H1 (cell line): ENCODE results near the gene TNFAIP8. TPM values are rescaled to one million over a fixed set of nuclear protein-coding genes. Genes with fewer than 3 reads are reported as not detected.

Experiments used
- CTCF ChIA-PET: fragments of 300-600 bp; sonication (Branson Sonifier 250); formaldehyde crosslinking; loops from one replicate; lab custom pipeline; 2021; ENCODE audit not compliant: partially characterized antibody; lab: Charles Lee
- POLR2A ChIA-PET: fragments of 300-600 bp; sonication (Branson Sonifier 250); formaldehyde crosslinking; loops from one replicate; lab custom pipeline; 2021; ENCODE audit warnings: inconsistent platforms; ENCODE audit not compliant: partially characterized antibody; lab: Charles Lee
- DNase-seq, 2 experiments: peaks; one replicate each; pipeline versions ENCODE4 v3.0.0 to v3.0.0-alpha.2; 2010 to 2022; ENCODE audit warnings: low spot score in 2 of 2, low read depth in 1 of 2, mixed read lengths in 1 of 2
- FAIRE-seq: peaks from 2 replicates; lab custom pipeline; 2011; peaks lifted over from hg19 to GRCh38; lab: Jason Lieb, UNC
- H2AFZ ChIP-seq: 2 replicates; pipeline ENCODE4 v1.8.1; 2012; ENCODE audit warnings: low read length, inconsistent platforms
- H2AK5ac ChIP-seq: 2 replicates; pipeline ENCODE4 v1.6.1; 2013; ENCODE audit warnings: low read depth, low read length
- H2BK120ac ChIP-seq: replicated peaks from 2 replicates; pipeline ENCODE3; 2013; ENCODE audit warnings: low read depth, low read length, inconsistent platforms
- H2BK12ac ChIP-seq: 2 replicates; pipeline ENCODE4 v1.6.1; 2013; ENCODE audit warnings: low read depth, low read length
- H2BK15ac ChIP-seq: 2 replicates; pipeline ENCODE4 v1.6.1; 2013; ENCODE audit warnings: low read length
- H2BK20ac ChIP-seq: 2 replicates; pipeline ENCODE4 v1.6.1; 2013; ENCODE audit warnings: low read length
- H2BK5ac ChIP-seq: 2 replicates; pipeline ENCODE4 v1.6.1; 2013; ENCODE audit warnings: low read depth, low read length
- H3K14ac ChIP-seq: 2 replicates; pipeline ENCODE4 v1.6.1; 2013; ENCODE audit warnings: inconsistent platforms; ENCODE audit not compliant: insufficient read length
- H3K18ac ChIP-seq: 2 replicates; pipeline ENCODE4 v1.6.1; 2013; ENCODE audit warnings: low read length; ENCODE audit errors: extremely low read depth
- H3K23ac ChIP-seq: 2 replicates; pipeline ENCODE4 v1.6.1; 2013; ENCODE audit warnings: inconsistent platforms; ENCODE audit not compliant: insufficient read length
- H3K23me2 ChIP-seq: 2 replicates; pipeline ENCODE4 v1.6.1; 2013; ENCODE audit warnings: low read depth, low read length
- H3K27ac ChIP-seq: 2 replicates; pipeline ENCODE4 v1.6.1; 2011; ENCODE audit warnings: low read depth, low read length, inconsistent platforms
- H3K27me3 ChIP-seq, 4 experiments: replicated peaks in 1 of 4; 1 replicate in 1 of 4; 2 replicates in 3 of 4; pipeline versions ENCODE4 v1.6.1 to v1.8.1; 2011 to 2013; ENCODE audit warnings: low read length in 3 of 4, mild to moderate bottlenecking in 3 of 4, inconsistent platforms in 2 of 4, mixed read lengths in 2 of 4, moderate library complexity in 1 of 4; ENCODE audit not compliant: control insufficient read depth in 3 of 4, insufficient read depth in 3 of 4; ENCODE audit errors: extremely low read depth in 1 of 4
- H3K36me3 ChIP-seq, 4 experiments: 2 replicates each; pipeline versions ENCODE4 v1.6.1 to v1.8.1; 2011 to 2013; ENCODE audit warnings: mild to moderate bottlenecking in 4 of 4, low read length in 3 of 4, moderate library complexity in 2 of 4, control low read depth in 1 of 4, inconsistent platforms in 1 of 4; ENCODE audit not compliant: insufficient read depth in 4 of 4, control insufficient read depth in 2 of 4
- H3K4ac ChIP-seq: replicated peaks from 2 replicates; pipeline ENCODE3; 2013; ENCODE audit warnings: low read length, low read depth, mixed read lengths, inconsistent platforms; ENCODE audit not compliant: insufficient read length
- H3K4me1 ChIP-seq, 4 experiments: replicated peaks in 1 of 4; 1 replicate in 1 of 4; 2 replicates in 3 of 4; pipeline versions ENCODE4 v1.6.1 to v1.8.1; 2011 to 2013; ENCODE audit warnings: low read length in 3 of 4, inconsistent platforms in 2 of 4, mixed read lengths in 1 of 4; ENCODE audit not compliant: insufficient read depth in 4 of 4, control insufficient read depth in 3 of 4
- H3K4me2 ChIP-seq, 2 experiments: 2 replicates each; pipeline versions ENCODE4 v1.6.1 to v1.8.1; 2011 to 2013; ENCODE audit warnings: low read depth in 2 of 2, low read length in 2 of 2, control low read depth in 1 of 2, inconsistent platforms in 1 of 2, mild to moderate bottlenecking in 1 of 2; ENCODE audit not compliant: insufficient read depth in 1 of 2
- H3K4me3 ChIP-seq, 4 experiments: fragments of 200-600, 300-600 bp in 1 of 4; sonication (generic), shearing (Covaris generic), sonication (Bioruptor Twin) in 1 of 4; 2 replicates each; pipeline versions ENCODE4 v1.5.1 to v1.8.1; 2011 to 2016; ENCODE audit warnings: low read length in 4 of 4, low read depth in 3 of 4, control low read depth in 2 of 4, inconsistent platforms in 2 of 4, mild to moderate bottlenecking in 2 of 4, mixed read lengths in 1 of 4, moderate library complexity in 1 of 4; ENCODE audit not compliant: insufficient read depth in 2 of 4; ENCODE audit errors: extremely low read depth in 1 of 4
- H3K56ac ChIP-seq: replicated peaks from 2 replicates; pipeline ENCODE3; 2013; ENCODE audit warnings: low read depth, mild to moderate bottlenecking, mixed read lengths, low read length, inconsistent platforms; ENCODE audit not compliant: insufficient read length
- H3K79me1 ChIP-seq: 2 replicates; pipeline ENCODE4 v1.6.1; 2013; ENCODE audit warnings: low read depth, low read length, control low read depth
- H3K79me2 ChIP-seq, 2 experiments: 2 replicates each; pipeline versions ENCODE4 v1.6.1 to v1.8.1; 2012 to 2013; ENCODE audit warnings: low read length in 2 of 2, mild to moderate bottlenecking in 2 of 2, inconsistent platforms in 1 of 2; ENCODE audit not compliant: insufficient read depth in 2 of 2, control insufficient read depth in 1 of 2
- H3K9ac ChIP-seq, 4 experiments: replicated peaks in 1 of 4; 1 replicate in 1 of 4; 2 replicates in 3 of 4; pipeline versions ENCODE4 v1.6.1 to v1.8.1; 2011 to 2013; ENCODE audit warnings: low read depth in 3 of 4, low read length in 3 of 4, control low read depth in 2 of 4, mild to moderate bottlenecking in 2 of 4, moderate library complexity in 2 of 4, inconsistent platforms in 1 of 4; ENCODE audit errors: extremely low read depth in 1 of 4
- H3K9me3 ChIP-seq, 2 experiments: 2 replicates each; pipeline versions ENCODE4 v1.6.1 to v1.8.1; 2012 to 2013; ENCODE audit warnings: mild to moderate bottlenecking in 2 of 2, moderate library complexity in 2 of 2, control low read depth in 1 of 2, inconsistent platforms in 1 of 2, low read depth in 1 of 2, low read length in 1 of 2, mixed read lengths in 1 of 2; ENCODE audit not compliant: insufficient read depth in 2 of 2
- H4K20me1 ChIP-seq, 2 experiments: replicated peaks in 1 of 2; 2 replicates each; pipeline versions ENCODE3 to v1.8.1; 2011 to 2013; ENCODE audit warnings: inconsistent platforms in 2 of 2, low read length in 2 of 2, mild to moderate bottlenecking in 1 of 2; ENCODE audit not compliant: insufficient read depth in 2 of 2, control insufficient read depth in 1 of 2
- H4K5ac ChIP-seq: 2 replicates; pipeline ENCODE4 v1.6.1; 2013; ENCODE audit warnings: low read length, low read depth, mixed read lengths, inconsistent platforms; ENCODE audit not compliant: insufficient read length
- H4K8ac ChIP-seq: 2 replicates; pipeline ENCODE4 v1.8.0; 2013; ENCODE audit warnings: mild to moderate bottlenecking, moderate library complexity, low read length, inconsistent platforms; ENCODE audit not compliant: insufficient read depth; ENCODE audit errors: extremely low read depth
- H4K91ac ChIP-seq: replicated peaks from 2 replicates; pipeline ENCODE3; 2013; ENCODE audit warnings: low read length, mixed read lengths, inconsistent platforms; ENCODE audit not compliant: insufficient read length
- CBX8 ChIP-seq: fragments of 300-800, 300-1000 bp; sonication (generic); IDR thresholded peaks from 2 replicates; pipeline ENCODE4 v1.7.1; 2016; ENCODE audit warnings: low read depth, low read length, borderline replicate concordance
- EZH2 ChIP-seq: fragments of 200-600 bp; sonication (generic); IDR thresholded peaks from 2 replicates; pipeline ENCODE4 v1.7.1; 2012; ENCODE audit warnings: low read depth, mild to moderate bottlenecking, moderate library complexity, low read length, inconsistent platforms; ENCODE audit not compliant: severe bottlenecking
- POLR2A ChIP-seq, 2 experiments: IDR thresholded peaks; 1 replicate in 1 of 2; 2 replicates in 1 of 2; pipeline ENCODE4 v1.6.1; 2011; ENCODE audit warnings: low read depth in 2 of 2, low read length in 2 of 2, mild to moderate bottlenecking in 2 of 2; ENCODE audit errors: control extremely low read depth in 1 of 2
- RNF2 ChIP-seq: fragments of 200-900, 300-1000 bp; sonication (generic); IDR thresholded peaks from 2 replicates; pipeline ENCODE4 v1.7.1; 2016; ENCODE audit warnings: borderline replicate concordance, low read depth, mild to moderate bottlenecking, antibody characterized with exemption, low read length; ENCODE audit not compliant: poor library complexity, severe bottlenecking; ENCODE audit errors: missing control alignments
- SIN3A ChIP-seq, 2 experiments: IDR thresholded peaks in 1 of 2; conservative IDR thresholded peaks in 1 of 2; 2 replicates each; pipeline ENCODE4 v1.6.1; 2011 to 2012; ENCODE audit warnings: low read length in 2 of 2, improper control_type of control experiment in 1 of 2, low read depth in 1 of 2, mild to moderate bottlenecking in 1 of 2
- YY1 ChIP-seq: IDR thresholded peaks from 2 replicates; pipeline ENCODE4 v1.6.1; 2011; ENCODE audit warnings: low read depth, mild to moderate bottlenecking, low read length
- WGBS, 2 experiments: shearing (Covaris generic) in 1 of 2; methylation state at CpG; one replicate each; pipeline versions ENCODE4 v1.1.6 to v1.1.7; 2013 to 2015; ENCODE audit warnings: low lambda C conversion rate in 2 of 2, mixed read lengths in 2 of 2, inconsistent platforms in 1 of 2, low coverage in 1 of 2, missing lambda C conversion rate in 1 of 2; ENCODE audit not compliant: insufficient replicate concordance in 2 of 2, insufficient coverage in 1 of 2, insufficient read length in 1 of 2; ENCODE audit errors: extremely low coverage in 1 of 2, missing lambda C conversion rate in 1 of 2; 5-methylcytosine and 5-hydroxymethylcytosine counted together
- polyA plus RNA-seq, 7 experiments: library from polyadenylated mRNA; depleted of rRNA in 3 of 7; stranded (reverse) in 5 of 7; unstranded in 2 of 7; fragments of >200 nt in 5 of 7; fragments of 200-250 nt in 2 of 7; gene quantifications; 1 replicate in 5 of 7; 2 replicates in 1 of 7; 4 replicates in 1 of 7; pipeline versions ENCODE4 v1.2.1 to v1.2.3, GENCODE V29; 2011 to 2013; ENCODE audit warnings: missing spikeins in 2 of 7, mixed read lengths in 2 of 7
- total RNA-seq: library from RNA; stranded (reverse); fragmentation: NEBNext Ultra II Directional; extraction: Animal tissue kit (Norgen Biotek cat#: 25700); gene quantifications from 2 replicates; pipeline ENCODE4 v1.2.1, GENCODE V29; 2021

TNFAIP8 gene
- total and polyA plus RNA-seq, 2 of the 8 experiments (the other 6 are each of a cell fraction or from before 2014, with no cell fraction given), result 12.4 to 19.3 TPM

GRCh38 chr5:119340597-119341218 lies 15.1 kb upstream of the TNFAIP8 start:
- CTCF ChIA-PET, result interaction anchor here (0.6 to 2.7 kb wide), 6 partner anchors 10 to 338 kb away, joined by 3 to 12 read pairs (median 3); partner anchors contain the start of gene TNFAIP8

More at GRCh38 chr5:119340597-119341218, 15.1 kb upstream of the TNFAIP8 start:
- Histone ChIP-seq H3K4me3 (no peak overlapping the region), H4K8ac (no peak overlapping the region), H3K9ac (no peak overlapping the region), H3K23me2 (no peaks in the 10 kb centered on the region), H3K14ac (no peak overlapping the region), H3K27me3 (no peaks in the 10 kb centered on the region), H2BK5ac (no peak overlapping the region), H3K18ac (no peak overlapping the region), H3K23ac (no peak overlapping the region)
- TF ChIP-seq YY1, result no peak
- TF ChIP-seq POLR2A (IDR thresholded peaks at IDR 0.05; ENCODE audit: control extremely low read depth in 1 of 2, low read depth in 2 of 2, low read length in 2 of 2), result no peak
- no peak for TF ChIP-seq EZH2
- TF ChIP-seq RNF2, result no peak
- TF ChIP-seq SIN3A (conservative IDR thresholded peaks at IDR 0.05 in 1 of 2, IDR thresholded peaks at IDR 0.05 in 1 of 2; ENCODE audit: low read depth in 1 of 2, low read length in 2 of 2), result no peak
- TF ChIP-seq CBX8, result no peak
- TF ChIP-seq, all 59 proteins: peak for 0
- no peak overlapping the region for H2BK15ac ChIP-seq
- no peak overlapping the region for H3K4me2 ChIP-seq
- no peaks in the 10 kb centered on the region for H3K36me3 ChIP-seq
- H2BK120ac ChIP-seq, result no peak overlapping the region
- H2AFZ ChIP-seq, result no peak overlapping the region
- no peaks in the 10 kb centered on the region; a peak in 3 of 7 replicates for H3K4me1 ChIP-seq
- no peaks in the 10 kb centered on the region for H3K79me1 ChIP-seq
- H3K56ac ChIP-seq, result no peak overlapping the region
- no peak for DNase-seq
- no peak overlapping the region for H4K91ac ChIP-seq
- no peaks in the 10 kb centered on the region for H3K79me2 ChIP-seq
- no peaks in the 10 kb centered on the region for H4K20me1 ChIP-seq
- no peaks in the 10 kb centered on the region for H3K9me3 ChIP-seq
- H2BK20ac ChIP-seq, result no peak overlapping the region
- no peak overlapping the region for H2BK12ac ChIP-seq
- WGBS, 2 experiments, result 93% methylated on average over 11 of the region's 11 CpGs; no CpG with 5 or more reads in 1 of the 2 experiments
- no peak for FAIRE-seq
- H4K5ac ChIP-seq, result no peak overlapping the region
- POLR2A ChIA-PET, result interaction anchor here (0.5 kb wide), 1 partner anchor 29 kb away, joined by 4 read pairs; no protein-coding TSS in a partner anchor
- no peak overlapping the region; the same call in 1 of the 2 replicates for H2AK5ac ChIP-seq
- no peak overlapping the region for H3K4ac ChIP-seq
- H3K27ac ChIP-seq, result no peak overlapping the region
